ENCODE results near the gene DDTL.
A peak's percentile ranks its signal among the peaks of the same experiment; 100 is the strongest.
"Not testable (repeated sequence)": the region's sequence is repeated elsewhere in the genome, so short reads cannot be mapped to it uniquely, and the experiment has no call there.

Gene DDTL

GRCh38 chr22:23974836-23975352 is 8.2 kb downstream of the DDTL start:
- H3K4me1 ChIP-seq (ENCODE audit: insufficient read depth, low read length, poor library complexity, severe bottlenecking); H3K4me3 ChIP-seq (ENCODE audit: low read length, poor library complexity, severe bottlenecking): not testable (repeated sequence)

GRCh38 chr22:23977304-23977703 is 10.6 kb downstream of the DDTL start:
- not testable (repeated sequence) for H3K9ac ChIP-seq (ENCODE audit: low read depth, low read length, poor library complexity, severe bottlenecking); H3K4me3 ChIP-seq (ENCODE audit: low read length, poor library complexity, severe bottlenecking); H4K20me1 ChIP-seq (ENCODE audit: insufficient read depth, low read length, poor library complexity, severe bottlenecking); H3K9me2 ChIP-seq (replicated peaks; ENCODE audit: low read depth, low read length); H3K4me2 ChIP-seq (ENCODE audit: low read depth, low read length, poor library complexity, severe bottlenecking); H3K4me1 ChIP-seq (ENCODE audit: insufficient read depth, low read length, poor library complexity, severe bottlenecking); H2AFZ ChIP-seq (ENCODE audit: low read length); H3K36me3 ChIP-seq (ENCODE audit: insufficient read depth, low read length); H3F3A ChIP-seq (ENCODE audit: low read depth); H3K79me2 ChIP-seq (ENCODE audit: insufficient read depth, low read length); H3K9me3 ChIP-seq (ENCODE audit: insufficient read depth, low read depth, low read length); H3K27me3 ChIP-seq (ENCODE audit: insufficient read depth, low read length, poor library complexity, severe bottlenecking)

More at GRCh38 chr22:23974836-23975352, 8.2 kb downstream of the DDTL start:
- not testable (repeated sequence) for H3K4me2 ChIP-seq (ENCODE audit: low read depth, low read length, poor library complexity, severe bottlenecking); H2AFZ ChIP-seq (ENCODE audit: low read length); H3K9me3 ChIP-seq (ENCODE audit: insufficient read depth, low read depth, low read length); H3K9me2 ChIP-seq (replicated peaks; ENCODE audit: low read depth, low read length); H3K27me3 ChIP-seq (ENCODE audit: insufficient read depth, low read length, poor library complexity, severe bottlenecking); H3F3A ChIP-seq (ENCODE audit: low read depth); H3K9ac ChIP-seq (ENCODE audit: low read depth, low read length, poor library complexity, severe bottlenecking); H4K20me1 ChIP-seq (ENCODE audit: insufficient read depth, low read length, poor library complexity, severe bottlenecking)
- H3K36me3 ChIP-seq (ENCODE audit: insufficient read depth, low read length), result peaks cover 19% of the 10 kb centered on the region; the same call in 1 of the 2 replicates
- peaks cover 22% of the 10 kb centered on the region for H3K79me2 ChIP-seq (ENCODE audit: insufficient read depth, low read length)

GRCh38 chr22:23979557-23980240 is 13.0 kb downstream of the DDTL start, which contains the start of gene GSTT2:
Gene GSTT2, plus strand, starts transcription at chr22:23980134.
- H3K4me2 ChIP-seq (ENCODE audit: low read depth, low read length, poor library complexity, severe bottlenecking); H3K79me2 ChIP-seq (ENCODE audit: insufficient read depth, low read length); H3K9me2 ChIP-seq (replicated peaks; ENCODE audit: low read depth, low read length); H3F3A ChIP-seq (ENCODE audit: low read depth); H3K4me3 ChIP-seq (ENCODE audit: low read length, poor library complexity, severe bottlenecking); H3K9me3 ChIP-seq (ENCODE audit: insufficient read depth, low read depth, low read length); H3K36me3 ChIP-seq (ENCODE audit: insufficient read depth, low read length); H2AFZ ChIP-seq (ENCODE audit: low read length); H3K27me3 ChIP-seq (ENCODE audit: insufficient read depth, low read length, poor library complexity, severe bottlenecking); H3K9ac ChIP-seq (ENCODE audit: low read depth, low read length, poor library complexity, severe bottlenecking); H4K20me1 ChIP-seq (ENCODE audit: insufficient read depth, low read length, poor library complexity, severe bottlenecking); H3K4me1 ChIP-seq (ENCODE audit: insufficient read depth, low read length, poor library complexity, severe bottlenecking): not testable (repeated sequence)

- H3K79me2 ChIP-seq (ENCODE audit: insufficient read depth, low read length); H3K4me3 ChIP-seq (ENCODE audit: low read length, poor library complexity, severe bottlenecking); H3K4me1 ChIP-seq (ENCODE audit: insufficient read depth, low read length, poor library complexity, severe bottlenecking); H3K9me3 ChIP-seq (ENCODE audit: insufficient read depth, low read depth, low read length); H3K4me2 ChIP-seq (ENCODE audit: low read depth, low read length, poor library complexity, severe bottlenecking); H3K36me3 ChIP-seq (ENCODE audit: insufficient read depth, low read length); H3K9ac ChIP-seq (ENCODE audit: low read depth, low read length, poor library complexity, severe bottlenecking); H3K27me3 ChIP-seq (ENCODE audit: insufficient read depth, low read length, poor library complexity, severe bottlenecking); H3F3A ChIP-seq (ENCODE audit: low read depth); H3K9me2 ChIP-seq (replicated peaks; ENCODE audit: low read depth, low read length); H2AFZ ChIP-seq (ENCODE audit: low read length); H4K20me1 ChIP-seq (ENCODE audit: insufficient read depth, low read length, poor library complexity, severe bottlenecking): not testable (repeated sequence)
These were observed 13.9 kb downstream of the DDTL start for GRCh38 chr22:23980567-23980966.

GRCh38 chr22:23984430-23984829 is 17.7 kb downstream of the DDTL start:
- Histone ChIP-seq H3K79me2 (ENCODE audit: insufficient read depth, low read length) (no peaks in the 10 kb centered on the region), H3K9me3 (ENCODE audit: insufficient read depth, low read depth, low read length) (no peaks in the 10 kb centered on the region), H3K4me1 (ENCODE audit: insufficient read depth, low read length, poor library complexity, severe bottlenecking) (no peaks in the 10 kb centered on the region), H3K4me3 (ENCODE audit: low read length, poor library complexity, severe bottlenecking) (no peak overlapping the region), H2AFZ (ENCODE audit: low read length) (no peak overlapping the region), H3K9ac (ENCODE audit: low read depth, low read length, poor library complexity, severe bottlenecking) (no peak overlapping the region), H3K4me2 (ENCODE audit: low read depth, low read length, poor library complexity, severe bottlenecking) (no peak overlapping the region), H3F3A (ENCODE audit: low read depth) (no peaks in the 10 kb centered on the region), H3K9me2 (replicated peaks; ENCODE audit: low read depth, low read length) (no peaks in the 10 kb centered on the region), H3K36me3 (ENCODE audit: insufficient read depth, low read length) (no peaks in the 10 kb centered on the region), H4K20me1 (ENCODE audit: insufficient read depth, low read length, poor library complexity, severe bottlenecking) (no peaks in the 10 kb centered on the region), H3K27me3 (ENCODE audit: insufficient read depth, low read length, poor library complexity, severe bottlenecking) (no peaks in the 10 kb centered on the region)
- TF ChIP-seq CTCF (conservative IDR thresholded peaks at IDR 0.05; ENCODE audit: low read length) (peak; percentile 74), EZH2phosphoT487 (IDR thresholded peaks at IDR 0.05; ENCODE audit: borderline replicate concordance) (no peak)

- H3K27me3 ChIP-seq (ENCODE audit: insufficient read depth, low read length, poor library complexity, severe bottlenecking); H3K4me2 ChIP-seq (ENCODE audit: low read depth, low read length, poor library complexity, severe bottlenecking); H3F3A ChIP-seq (ENCODE audit: low read depth); H2AFZ ChIP-seq (ENCODE audit: low read length); H3K9me2 ChIP-seq (replicated peaks; ENCODE audit: low read depth, low read length); H3K4me3 ChIP-seq (ENCODE audit: low read length, poor library complexity, severe bottlenecking); H3K9ac ChIP-seq (ENCODE audit: low read depth, low read length, poor library complexity, severe bottlenecking); H3K4me1 ChIP-seq (ENCODE audit: insufficient read depth, low read length, poor library complexity, severe bottlenecking); H3K9me3 ChIP-seq (ENCODE audit: insufficient read depth, low read depth, low read length); H3K79me2 ChIP-seq (ENCODE audit: insufficient read depth, low read length); H4K20me1 ChIP-seq (ENCODE audit: insufficient read depth, low read length, poor library complexity, severe bottlenecking); H3K36me3 ChIP-seq (ENCODE audit: insufficient read depth, low read length): not testable (repeated sequence)
These were observed 19.4 kb downstream of the DDTL start for GRCh38 chr22:23986089-23986488.

Measured in Loucy (cell line).